ENCODE data around the gene ABHD14A. TPM values are rescaled to one million over a fixed set of nuclear protein-coding genes. Genes with fewer than 3 reads are reported as not detected.

The ABHD14A gene
- polyA plus RNA-seq, 1 of the 3 experiments (the other 2 are of a cell fraction): 31.5 TPM

DNA sequence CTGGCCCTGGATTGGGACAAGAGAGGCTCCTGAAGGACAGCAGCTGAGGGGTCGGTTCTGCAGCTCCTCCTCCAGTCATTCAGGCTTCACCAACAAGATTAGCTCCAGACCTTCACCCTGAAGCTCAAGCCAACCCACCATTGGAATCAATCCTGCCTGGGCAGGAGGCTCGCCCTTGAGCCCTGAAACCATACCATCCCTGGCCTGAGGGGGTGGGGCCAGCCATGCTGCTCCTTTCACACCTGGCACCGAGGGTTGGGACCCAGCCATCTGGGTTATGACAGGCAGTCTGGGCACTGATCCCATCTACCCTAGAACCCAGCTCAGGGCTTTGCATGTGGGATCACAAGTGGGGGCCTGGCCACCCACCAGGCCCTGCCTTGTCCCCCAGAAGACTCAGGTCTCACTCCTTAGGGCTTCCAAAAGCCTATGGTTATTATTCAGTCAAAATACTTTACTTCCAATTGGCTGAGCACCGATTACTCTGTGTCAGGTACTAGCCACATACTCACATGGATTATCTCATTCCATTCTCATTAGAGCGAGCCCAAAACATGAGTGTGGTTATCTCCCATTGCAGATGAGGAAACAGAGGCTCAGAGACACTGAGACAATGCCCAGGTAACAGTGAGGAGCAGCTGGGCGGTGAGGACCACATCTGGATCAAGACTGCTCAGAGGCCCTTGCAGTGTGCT, 4.1 kb upstream of the ABHD14A start:
- H3K27ac ChIP-seq (ENCODE audit: low read depth in 2 of 2, low read length in 1 of 2): peak overlapping the region in 1 of 2 experiments; percentile 30; a peak in 1 of 4 replicates
- H3K9me2 ChIP-seq: no peaks in the 10 kb centered on the region
- H3K27me3 ChIP-seq (ENCODE audit: insufficient read depth): no peaks in the 10 kb centered on the region
- POLR2A ChIA-PET: no interaction called here
- H3K4me2 ChIP-seq: no peak overlapping the region
- peaks cover 7 to 56% of the 10 kb centered on the region in 2 experiments for H3K4me1 ChIP-seq (ENCODE audit: control insufficient read depth in 1 of 2, insufficient read depth in 2 of 2, low read depth in 1 of 2, low read length in 1 of 2)
- peaks cover 29% of the 10 kb centered on the region for H3K79me2 ChIP-seq (ENCODE audit: insufficient read depth)
- no peak for TF ChIP-seq MXI1 (IDR thresholded peaks at IDR 0.05; ENCODE audit: low read depth, low read length)
- TF ChIP-seq GABPA (IDR thresholded peaks at IDR 0.05; ENCODE audit: low read depth): no peak
- TF ChIP-seq RXRA (IDR thresholded peaks at IDR 0.05; ENCODE audit: borderline replicate concordance, low read depth): no peak
- no peak for TF ChIP-seq SIN3A (IDR thresholded peaks at IDR 0.05; ENCODE audit: borderline replicate concordance, low read depth, low read length)
- TF ChIP-seq, protein P1, sequence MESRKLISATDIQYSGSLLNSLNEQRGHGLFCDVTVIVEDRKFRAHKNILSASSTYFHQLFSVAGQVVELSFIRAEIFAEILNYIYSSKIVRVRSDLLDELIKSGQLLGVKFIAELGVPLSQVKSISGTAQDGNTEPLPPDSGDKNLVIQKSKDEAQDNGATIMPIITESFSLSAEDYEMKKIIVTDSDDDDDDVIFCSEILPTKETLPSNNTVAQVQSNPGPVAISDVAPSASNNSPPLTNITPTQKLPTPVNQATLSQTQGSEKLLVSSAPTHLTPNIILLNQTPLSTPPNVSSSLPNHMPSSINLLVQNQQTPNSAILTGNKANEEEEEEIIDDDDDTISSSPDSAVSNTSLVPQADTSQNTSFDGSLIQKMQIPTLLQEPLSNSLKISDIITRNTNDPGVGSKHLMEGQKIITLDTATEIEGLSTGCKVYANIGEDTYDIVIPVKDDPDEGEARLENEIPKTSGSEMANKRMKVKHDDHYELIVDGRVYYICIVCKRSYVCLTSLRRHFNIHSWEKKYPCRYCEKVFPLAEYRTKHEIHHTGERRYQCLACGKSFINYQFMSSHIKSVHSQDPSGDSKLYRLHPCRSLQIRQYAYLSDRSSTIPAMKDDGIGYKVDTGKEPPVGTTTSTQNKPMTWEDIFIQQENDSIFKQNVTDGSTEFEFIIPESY (IDR thresholded peaks at IDR 0.05; ENCODE audit: borderline replicate concordance, low read depth): no peak
- TF ChIP-seq, protein P2, sequence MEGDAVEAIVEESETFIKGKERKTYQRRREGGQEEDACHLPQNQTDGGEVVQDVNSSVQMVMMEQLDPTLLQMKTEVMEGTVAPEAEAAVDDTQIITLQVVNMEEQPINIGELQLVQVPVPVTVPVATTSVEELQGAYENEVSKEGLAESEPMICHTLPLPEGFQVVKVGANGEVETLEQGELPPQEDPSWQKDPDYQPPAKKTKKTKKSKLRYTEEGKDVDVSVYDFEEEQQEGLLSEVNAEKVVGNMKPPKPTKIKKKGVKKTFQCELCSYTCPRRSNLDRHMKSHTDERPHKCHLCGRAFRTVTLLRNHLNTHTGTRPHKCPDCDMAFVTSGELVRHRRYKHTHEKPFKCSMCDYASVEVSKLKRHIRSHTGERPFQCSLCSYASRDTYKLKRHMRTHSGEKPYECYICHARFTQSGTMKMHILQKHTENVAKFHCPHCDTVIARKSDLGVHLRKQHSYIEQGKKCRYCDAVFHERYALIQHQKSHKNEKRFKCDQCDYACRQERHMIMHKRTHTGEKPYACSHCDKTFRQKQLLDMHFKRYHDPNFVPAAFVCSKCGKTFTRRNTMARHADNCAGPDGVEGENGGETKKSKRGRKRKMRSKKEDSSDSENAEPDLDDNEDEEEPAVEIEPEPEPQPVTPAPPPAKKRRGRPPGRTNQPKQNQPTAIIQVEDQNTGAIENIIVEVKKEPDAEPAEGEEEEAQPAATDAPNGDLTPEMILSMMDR (IDR thresholded peaks at IDR 0.05): no peak
- no peak for TF ChIP-seq MEF2A (IDR thresholded peaks at IDR 0.05; ENCODE audit: borderline replicate concordance, low read depth)
- no peak for TF ChIP-seq FOXJ3 (CRISPR knock-in tag; IDR thresholded peaks at IDR 0.05)
- no peak for TF ChIP-seq NRF1 (IDR thresholded peaks at IDR 0.05; ENCODE audit: low read depth, low read length)
- TF ChIP-seq EP300 (IDR thresholded peaks at IDR 0.05; ENCODE audit: borderline replicate concordance in 1 of 2, low read depth in 1 of 2, low read length in 1 of 2): no peak
- no peak for TF ChIP-seq CHD2 (IDR thresholded peaks at IDR 0.05; ENCODE audit: low read length, partially characterized antibody)
- TF ChIP-seq NFIC (IDR thresholded peaks at IDR 0.05; ENCODE audit: borderline replicate concordance): no peak
- TF ChIP-seq RAD21 (IDR thresholded peaks at IDR 0.05; ENCODE audit: low read length): no peak
- no peak for TF ChIP-seq RFX5 (IDR thresholded peaks at IDR 0.05; ENCODE audit: low read length)
- TF ChIP-seq, protein P3, sequence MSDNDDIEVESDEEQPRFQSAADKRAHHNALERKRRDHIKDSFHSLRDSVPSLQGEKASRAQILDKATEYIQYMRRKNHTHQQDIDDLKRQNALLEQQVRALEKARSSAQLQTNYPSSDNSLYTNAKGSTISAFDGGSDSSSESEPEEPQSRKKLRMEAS (IDR thresholded peaks at IDR 0.05; ENCODE audit: low read depth): no peak
- TF ChIP-seq, protein P4, sequence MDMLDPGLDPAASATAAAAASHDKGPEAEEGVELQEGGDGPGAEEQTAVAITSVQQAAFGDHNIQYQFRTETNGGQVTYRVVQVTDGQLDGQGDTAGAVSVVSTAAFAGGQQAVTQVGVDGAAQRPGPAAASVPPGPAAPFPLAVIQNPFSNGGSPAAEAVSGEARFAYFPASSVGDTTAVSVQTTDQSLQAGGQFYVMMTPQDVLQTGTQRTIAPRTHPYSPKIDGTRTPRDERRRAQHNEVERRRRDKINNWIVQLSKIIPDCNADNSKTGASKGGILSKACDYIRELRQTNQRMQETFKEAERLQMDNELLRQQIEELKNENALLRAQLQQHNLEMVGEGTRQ (IDR thresholded peaks at IDR 0.05; ENCODE audit: borderline replicate concordance, low read depth, low read length): no peak
- TF ChIP-seq, protein P5, sequence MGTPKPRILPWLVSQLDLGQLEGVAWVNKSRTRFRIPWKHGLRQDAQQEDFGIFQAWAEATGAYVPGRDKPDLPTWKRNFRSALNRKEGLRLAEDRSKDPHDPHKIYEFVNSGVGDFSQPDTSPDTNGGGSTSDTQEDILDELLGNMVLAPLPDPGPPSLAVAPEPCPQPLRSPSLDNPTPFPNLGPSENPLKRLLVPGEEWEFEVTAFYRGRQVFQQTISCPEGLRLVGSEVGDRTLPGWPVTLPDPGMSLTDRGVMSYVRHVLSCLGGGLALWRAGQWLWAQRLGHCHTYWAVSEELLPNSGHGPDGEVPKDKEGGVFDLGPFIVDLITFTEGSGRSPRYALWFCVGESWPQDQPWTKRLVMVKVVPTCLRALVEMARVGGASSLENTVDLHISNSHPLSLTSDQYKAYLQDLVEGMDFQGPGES (IDR thresholded peaks at IDR 0.05; ENCODE audit: low read depth, low read length): no peak
- TF ChIP-seq EZH2phosphoT487 (IDR thresholded peaks at IDR 0.05; ENCODE audit: borderline replicate concordance, low read depth): no peak
- TF ChIP-seq FOSL2 (IDR thresholded peaks at IDR 0.05; ENCODE audit: borderline replicate concordance, low read depth): no peak
- no peak overlapping the region for H2AFZ ChIP-seq (ENCODE audit: low read depth)
- no peaks in the 10 kb centered on the region for H4K20me1 ChIP-seq (ENCODE audit: insufficient read depth)
- H3K9me3 ChIP-seq: no peaks in the 10 kb centered on the region
- peaks cover 15% of the 10 kb centered on the region for H3F3A ChIP-seq (replicated peaks; ENCODE audit: insufficient read depth)
- H3K4me3 ChIP-seq (ENCODE audit: low read depth in 2 of 2, low read length in 1 of 2): no peak overlapping the region
- H3K36me3 ChIP-seq (replicated peaks in 1 of 2; ENCODE audit: control insufficient read depth in 1 of 2, insufficient read depth in 2 of 2, low read length in 1 of 2): no peaks in the 10 kb centered on the region
- no peak for DNase-seq
- H3K9ac ChIP-seq: no peak overlapping the region
- WGBS (ENCODE audit: low lambda C conversion rate): 82% methylated on average over 6 of the region's 6 CpGs
- CTCF ChIA-PET: interaction anchor here (1.1 to 4.8 kb wide), 4 partner anchors 11 to 32 kb away, joined by 3 to 27 read pairs (median 14); partner anchors contain the start of genes ACY1, PARP3 and RRP9

Measured in SK-N-SH (cell line).